GM12878 (cell line): ENCODE results near the gene EGF.

ENCODE experiments used
- CTCF ChIP-seq, 3 experiments: IDR thresholded peaks in 2 of 3; conservative IDR thresholded peaks in 1 of 3; 2 replicates each; pipeline ENCODE4 v1.5.1; 2011; ENCODE audit warnings: low read depth in 3 of 3, low read length in 3 of 3, mild to moderate bottlenecking in 3 of 3, control low read depth in 2 of 3, moderate library complexity in 2 of 3, inconsistent platforms in 1 of 3, mixed read lengths in 1 of 3; ENCODE audit not compliant: control insufficient read depth in 2 of 3, insufficient read depth in 1 of 3; ENCODE audit errors: extremely low read depth in 1 of 3
- EZH2 ChIP-seq: IDR thresholded peaks from 2 replicates; pipeline ENCODE4 v1.6.1; 2012; ENCODE audit warnings: low read depth, mild to moderate bottlenecking, control low read depth, inconsistent platforms, low read length, borderline replicate concordance; ENCODE audit not compliant: control insufficient read depth
- FOXK2 ChIP-seq: fragments of 450-650 bp; IDR thresholded peaks from 2 replicates; pipeline ENCODE4 v1.6.1; 2017; ENCODE audit warnings: mild to moderate bottlenecking, moderate library complexity
- JUNB ChIP-seq: IDR thresholded peaks from 2 replicates; pipeline ENCODE4 v1.6.1; 2016; ENCODE audit warnings: antibody characterized with exemption, mild to moderate bottlenecking
- MAX ChIP-seq: IDR thresholded peaks from 2 replicates; pipeline ENCODE4 v1.6.1; 2012; ENCODE audit warnings: low read depth, low read length, improper control_type of control experiment
- NFIC ChIP-seq: IDR thresholded peaks from 2 replicates; pipeline ENCODE4 v1.6.1; 2012; ENCODE audit warnings: low read depth, mild to moderate bottlenecking, inconsistent platforms, low read length, moderate library complexity
- NFYB ChIP-seq: IDR thresholded peaks from 2 replicates; pipeline ENCODE4 v1.6.1; 2011; ENCODE audit warnings: low read depth, mild to moderate bottlenecking, low read length, improper control_type of control experiment, moderate library complexity; ENCODE audit not compliant: insufficient read depth
- NR2C1 ChIP-seq: fragments of 450-650 bp; IDR thresholded peaks from 2 replicates; pipeline ENCODE4 v1.6.1; 2017; ENCODE audit warnings: antibody characterized with exemption, mild to moderate bottlenecking, moderate library complexity
- POLR2A ChIP-seq: IDR thresholded peaks from 2 replicates; pipeline ENCODE4 v1.6.1; 2011; ENCODE audit warnings: low read depth, mild to moderate bottlenecking, low read length
- POLR2AphosphoS5 ChIP-seq: IDR thresholded peaks from 2 replicates; pipeline ENCODE4 v1.6.1; 2011; ENCODE audit warnings: mild to moderate bottlenecking, low read length, inconsistent platforms
- PRDM15 ChIP-seq: fragments of 450-650 bp; formaldehyde crosslinking; IDR thresholded peaks from 2 replicates; pipeline ENCODE4 v1.4.0; 2020; ENCODE audit warnings: mild to moderate bottlenecking, moderate library complexity
- RAD21 ChIP-seq: IDR thresholded peaks from 2 replicates; pipeline ENCODE4 v1.6.1; 2011; ENCODE audit warnings: mild to moderate bottlenecking, low read depth, low read length, moderate library complexity; ENCODE audit not compliant: insufficient read depth
- SIN3A ChIP-seq: IDR thresholded peaks from 2 replicates; pipeline ENCODE4 v1.6.1; 2012; ENCODE audit warnings: low read depth, low read length, improper control_type of control experiment
- STAT1 ChIP-seq: fragments of 450-650 bp; conservative IDR thresholded peaks from 2 replicates; pipeline ENCODE4 v1.6.1; 2014; ENCODE audit warnings: antibody characterized with exemption, mild to moderate bottlenecking

- TF ChIP-seq FOXK2 (no peak), CTCF (IDR thresholded peaks at IDR 0.05 in 2 of 3, conservative IDR thresholded peaks at IDR 0.05 in 1 of 3; ENCODE audit: control insufficient read depth in 2 of 3, extremely low read depth in 1 of 3, insufficient read depth in 1 of 3, low read depth in 3 of 3, low read length in 3 of 3) (no peak), STAT1 (no peak), NR2C1 (no peak), EZH2 (no peak), JUNB (no peak), POLR2AphosphoS5 (no peak), POLR2A (no peak), NFIC (no peak), NFYB (no peak), SIN3A (no peak), RAD21 (no peak), PRDM15 (CRISPR knock-in tag) (no peak), MAX (no peak)
Observed at GRCh38 chr4:110025718-110026117, 113.0 kb downstream of the EGF start.
